GM12892 (cell line): Measurements from ENCODE around the gene LETM1.

ENCODE experiments used
- DNase-seq: peaks from one replicate; pipeline ENCODE4 v3.0.0; 2011; ENCODE audit not compliant: insufficient read length
- FAIRE-seq: peaks from 2 replicates; lab custom pipeline; 2011; peaks lifted over from hg19 to GRCh38; lab: Jason Lieb, UNC
- POLR2A ChIP-seq: IDR thresholded peaks from 2 replicates; pipeline ENCODE4 v1.6.1; 2011; ENCODE audit warnings: low read depth, low read length, control low read depth
- POLR2AphosphoS5 ChIP-seq: IDR thresholded peaks from 2 replicates; pipeline ENCODE4 v1.6.1; 2011; ENCODE audit warnings: low read depth, low read length, control low read depth
- TAF1 ChIP-seq: IDR thresholded peaks from 2 replicates; pipeline ENCODE4 v1.6.1; 2011; ENCODE audit warnings: low read depth, mild to moderate bottlenecking, control low read depth, low read length, borderline replicate concordance

Gene LETM1

DNA sequence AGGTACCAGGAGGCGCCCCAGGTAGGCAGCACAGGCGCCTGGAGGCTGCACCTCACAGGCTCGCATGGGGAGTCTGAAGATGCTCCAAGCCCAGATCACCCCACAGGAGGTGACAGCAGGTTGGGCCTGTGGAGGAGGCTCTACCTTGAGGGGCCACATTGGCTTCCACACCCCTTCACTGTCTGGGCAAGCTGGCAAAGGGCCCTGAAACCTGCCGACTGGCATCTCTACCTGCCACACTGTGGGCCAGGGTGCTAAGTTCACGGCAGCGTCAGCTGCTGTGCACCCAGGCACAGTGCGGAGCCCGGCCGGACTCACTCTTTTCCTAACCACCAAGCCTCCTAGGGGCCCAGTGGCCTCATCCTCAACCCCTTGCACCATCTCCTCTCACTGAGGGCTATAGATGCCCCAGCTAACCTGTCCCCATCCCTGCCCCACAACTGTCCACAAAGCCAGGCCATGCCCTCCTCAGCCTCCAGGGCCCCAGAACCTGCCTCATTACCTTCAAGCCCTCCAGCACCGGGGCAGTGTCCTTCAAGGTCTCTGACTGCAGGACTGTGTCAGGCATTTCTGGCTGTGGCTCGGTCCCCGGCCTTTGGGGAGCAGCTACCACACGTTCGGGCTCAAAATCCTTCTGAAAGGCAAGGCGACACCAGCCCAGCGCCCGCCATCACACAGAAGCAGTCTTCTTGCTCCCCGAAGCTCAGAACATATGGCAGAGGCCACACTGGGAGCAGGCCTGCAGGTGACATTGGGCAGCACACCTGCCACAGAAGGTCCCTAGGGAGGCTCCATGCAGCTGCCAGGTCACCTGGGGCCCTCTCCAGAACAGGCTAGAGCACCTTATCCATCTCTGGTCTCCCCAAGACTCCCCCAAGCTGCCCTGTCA is 34.0 kb downstream of the LETM1 start:
- TF ChIP-seq POLR2A (no peak), TAF1 (no peak), POLR2AphosphoS5 (no peak)
- FAIRE-seq (no peak), DNase-seq (no peak)

DNA sequence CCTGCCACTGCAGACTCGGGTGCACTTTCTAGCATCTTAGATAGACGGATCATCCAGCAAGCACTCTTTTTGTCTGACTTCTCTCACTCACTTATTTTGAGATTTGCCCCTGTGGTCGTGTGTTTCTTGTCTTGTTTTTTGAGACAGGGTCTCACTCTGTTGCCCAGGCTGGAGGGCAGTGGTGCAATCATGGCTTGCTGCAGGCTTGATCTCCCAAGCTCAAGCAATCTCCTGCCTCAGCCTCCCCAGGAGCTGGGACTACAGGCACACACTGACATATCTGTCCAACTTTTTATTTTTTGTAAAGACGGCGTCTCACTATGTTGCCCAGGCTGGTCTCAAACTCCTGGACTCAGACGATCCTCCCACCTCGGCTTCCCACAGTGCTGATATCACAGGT is 36.1 kb downstream of the LETM1 start:
- TF ChIP-seq POLR2AphosphoS5, result no peak
- TF ChIP-seq POLR2A, result no peak
- no peak for TF ChIP-seq TAF1
- DNase-seq, result no peak
- no peak for FAIRE-seq

DNA sequence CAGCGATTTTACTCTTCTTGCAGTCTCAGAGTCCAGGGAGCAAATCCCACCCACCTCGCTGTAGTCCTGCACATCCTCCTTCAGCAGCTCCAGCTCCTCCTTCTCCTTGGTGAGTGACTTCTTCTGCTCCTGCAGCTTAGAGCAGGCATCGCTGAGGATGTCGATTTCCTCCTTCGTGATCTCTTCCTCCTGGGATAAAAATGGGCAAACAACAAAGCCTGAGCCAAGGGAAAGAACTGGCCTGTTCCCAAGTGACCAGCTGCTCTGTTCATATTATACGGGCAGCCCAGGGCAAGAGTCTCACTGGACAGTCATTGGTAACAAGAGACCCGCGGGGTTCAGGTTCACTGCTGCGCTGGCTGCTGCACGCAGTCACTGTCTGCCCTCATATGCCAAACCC is 36.7 kb downstream of the LETM1 start:
- no peak for FAIRE-seq

DNA sequence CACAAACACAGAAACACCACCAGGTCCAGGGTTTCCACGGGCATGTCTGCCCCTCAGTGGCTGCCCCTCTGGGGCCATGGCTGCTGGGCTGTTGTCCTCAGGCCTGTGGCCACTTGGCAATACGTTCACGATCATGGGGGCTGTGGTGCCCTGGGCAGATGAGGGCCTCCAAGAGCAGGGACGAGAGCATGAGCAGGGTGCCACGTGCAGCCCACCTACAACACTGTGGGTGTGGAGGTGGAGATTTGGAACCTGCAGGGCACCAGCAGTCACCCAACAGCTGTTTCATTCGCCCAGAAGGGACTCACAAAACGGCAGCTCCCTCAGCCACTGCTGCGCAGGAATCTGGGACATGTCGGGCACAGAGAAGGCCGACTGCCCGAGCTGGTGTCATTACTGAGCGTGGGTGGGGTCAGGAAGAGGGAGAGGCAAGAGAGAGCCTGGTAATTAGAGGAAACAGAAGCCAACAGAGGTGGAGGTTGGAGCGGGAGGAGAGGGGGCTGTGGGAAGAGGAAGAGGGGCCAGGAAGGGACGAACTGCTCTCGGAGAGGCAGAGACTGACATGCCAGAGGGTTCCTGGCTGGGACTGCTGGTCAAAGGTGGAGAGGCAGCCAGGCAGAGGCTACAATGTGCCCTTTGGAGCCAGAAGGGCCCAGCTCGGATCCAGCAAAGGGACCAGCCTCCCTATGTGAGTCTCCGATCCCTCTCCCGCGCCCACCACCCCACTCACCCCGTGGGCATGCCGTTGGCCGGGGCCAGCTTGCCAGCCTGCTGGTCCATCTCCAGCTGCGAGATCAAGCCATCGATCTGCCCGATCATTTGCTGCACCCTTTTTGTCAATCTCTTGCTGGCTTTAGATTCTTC is 39.7 kb downstream of the LETM1 start:
- DNase-seq, result no peak
- FAIRE-seq, result no peak
- TF ChIP-seq POLR2A (no peak), POLR2AphosphoS5 (no peak), TAF1 (no peak)

More for the DNA sequence above, 36.7 kb downstream of the LETM1 start:
- no peak for TF ChIP-seq POLR2AphosphoS5
- TF ChIP-seq TAF1, result no peak
- TF ChIP-seq POLR2A, result no peak
- DNase-seq, result no peak

DNA sequence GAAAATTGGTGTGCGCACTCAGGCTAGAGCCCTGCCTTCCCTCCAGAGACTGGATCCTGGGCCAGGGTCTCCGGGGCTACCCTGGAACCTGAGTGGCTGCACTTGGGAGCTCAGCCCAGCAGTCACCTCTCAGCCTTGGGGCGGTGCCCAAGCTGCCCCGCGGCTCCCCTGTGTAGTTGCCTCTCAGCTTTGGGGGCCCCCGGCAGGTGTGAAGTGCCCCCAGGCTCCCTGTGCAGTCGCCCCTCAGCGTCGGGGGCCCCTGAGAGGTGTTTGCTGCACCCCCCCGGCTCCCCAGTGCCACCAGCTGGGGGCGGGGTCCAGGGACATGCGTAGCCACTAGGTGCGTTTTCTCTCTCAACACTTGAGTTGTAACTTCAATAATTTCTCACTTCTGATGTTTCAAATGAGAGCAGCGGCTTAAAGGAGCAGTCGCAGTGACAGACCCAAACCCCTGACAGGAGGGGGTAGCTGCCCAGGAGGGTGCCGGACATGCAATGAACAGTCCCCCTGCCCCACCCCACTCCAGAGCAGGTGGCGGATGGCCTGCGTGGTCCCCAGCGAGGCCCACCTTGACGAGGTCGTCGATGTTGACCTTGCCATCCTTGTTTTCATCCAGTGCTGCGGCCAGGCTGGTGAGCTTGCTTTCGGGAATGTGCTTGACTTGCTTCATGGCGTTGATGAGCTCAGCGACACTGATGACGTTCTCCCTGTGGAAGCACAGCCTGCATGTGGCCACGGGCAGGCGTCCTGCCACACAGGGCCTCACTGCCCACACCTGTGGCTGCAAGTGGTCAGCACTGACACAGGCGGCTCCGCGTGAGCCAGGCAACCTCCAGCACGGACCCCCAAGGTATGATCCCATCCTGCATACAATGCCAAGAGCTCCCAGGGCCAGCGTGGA is 40.6 kb downstream of the LETM1 start:
- no peak for TF ChIP-seq POLR2A
- no peak for TF ChIP-seq TAF1
- TF ChIP-seq POLR2AphosphoS5, result no peak
- FAIRE-seq (no peak), DNase-seq (no peak)

DNA sequence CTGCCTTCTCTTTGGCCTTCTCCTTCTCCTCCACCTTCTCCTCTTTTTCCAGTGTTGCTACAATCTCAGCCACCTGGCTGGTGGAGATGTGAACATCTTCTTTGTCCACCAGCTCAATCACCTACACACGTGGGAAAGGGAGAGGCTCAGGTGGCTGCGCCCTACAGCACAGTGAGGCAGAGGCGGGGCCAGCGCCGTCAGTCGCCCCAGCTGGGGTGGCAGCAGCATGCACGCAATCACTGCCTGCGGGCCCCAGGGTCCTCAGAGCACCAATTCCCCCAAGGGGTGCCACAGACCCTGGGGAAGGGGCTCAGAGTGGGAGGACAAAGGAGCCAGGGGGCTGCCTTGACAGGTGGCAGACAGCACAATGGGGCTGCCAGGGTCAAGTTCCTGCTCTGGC is 41.5 kb downstream of the LETM1 start:
- DNase-seq, result no peak
- no peak for TF ChIP-seq POLR2AphosphoS5
- no peak for TF ChIP-seq POLR2A
- TF ChIP-seq TAF1, result no peak
- FAIRE-seq, result no peak

DNA sequence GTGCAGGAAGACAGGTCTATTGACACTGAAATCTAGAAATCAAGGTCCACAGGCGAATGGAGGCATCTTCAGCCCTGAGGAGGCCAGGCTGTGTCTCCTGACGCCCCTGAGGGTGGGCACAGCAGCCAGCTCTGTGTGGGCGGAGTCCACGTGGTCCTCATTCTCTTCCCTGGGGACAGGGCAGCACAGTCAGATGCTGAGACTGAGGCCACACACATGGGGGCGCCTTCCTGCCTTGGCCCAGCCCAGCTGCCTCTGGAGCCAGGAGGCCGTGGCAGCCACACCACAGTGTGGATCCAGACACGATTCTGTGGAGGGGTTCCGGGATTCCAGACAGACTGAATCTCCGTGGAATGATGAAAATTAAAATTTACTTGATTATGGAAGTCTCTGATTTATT is 42.0 kb downstream of the LETM1 start:
- no peak for TF ChIP-seq POLR2A
- TF ChIP-seq TAF1, result no peak
- TF ChIP-seq POLR2AphosphoS5, result no peak
- no peak for FAIRE-seq

DNA sequence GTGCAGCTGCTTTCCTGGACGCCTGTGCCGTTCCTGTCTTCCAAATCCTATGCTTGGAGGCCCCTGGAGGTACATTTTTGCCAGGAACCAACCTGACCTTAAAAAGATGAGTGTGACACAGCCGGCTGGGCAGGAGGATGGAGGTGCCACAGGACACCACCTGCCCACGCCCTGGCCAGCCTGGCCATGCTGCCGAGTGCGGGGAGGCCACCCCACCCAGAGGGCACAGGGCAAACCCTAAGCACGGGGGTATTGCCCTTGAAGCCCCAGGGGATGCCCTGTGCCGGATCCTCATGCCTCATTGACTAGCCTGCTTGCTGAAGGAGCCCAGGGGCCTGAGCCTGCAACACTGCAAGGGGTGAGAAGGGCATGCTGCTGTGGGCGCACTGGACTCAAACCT is 42.7 kb downstream of the LETM1 start:
- TF ChIP-seq TAF1, result no peak
- TF ChIP-seq POLR2AphosphoS5, result no peak
- TF ChIP-seq POLR2A, result no peak
- FAIRE-seq (no peak), DNase-seq (no peak)

More for the DNA sequence above, 42.0 kb downstream of the LETM1 start:
- DNase-seq, result no peak

DNA sequence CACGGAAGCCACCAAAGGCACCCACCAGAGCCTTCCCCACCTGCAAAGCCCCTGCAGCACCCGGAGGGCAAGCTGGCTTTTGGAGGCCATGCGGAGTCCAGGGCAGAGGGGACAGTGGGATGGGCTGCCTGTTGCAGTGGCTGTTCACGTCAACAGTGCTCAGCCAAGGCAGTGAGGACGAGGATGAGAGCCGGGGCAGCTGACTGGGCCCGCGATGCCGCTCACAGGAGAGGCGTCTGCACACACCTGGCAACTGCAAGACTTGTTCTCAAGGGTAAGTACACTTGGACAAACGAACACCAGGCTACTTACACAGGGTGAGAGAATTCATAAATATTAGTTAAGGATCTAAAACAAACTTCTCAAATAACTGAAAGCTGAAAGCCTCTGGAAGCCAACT is 43.2 kb downstream of the LETM1 start:
- DNase-seq (no peak), FAIRE-seq (no peak)
- TF ChIP-seq TAF1, result no peak
- TF ChIP-seq POLR2A, result no peak
- no peak for TF ChIP-seq POLR2AphosphoS5

DNA sequence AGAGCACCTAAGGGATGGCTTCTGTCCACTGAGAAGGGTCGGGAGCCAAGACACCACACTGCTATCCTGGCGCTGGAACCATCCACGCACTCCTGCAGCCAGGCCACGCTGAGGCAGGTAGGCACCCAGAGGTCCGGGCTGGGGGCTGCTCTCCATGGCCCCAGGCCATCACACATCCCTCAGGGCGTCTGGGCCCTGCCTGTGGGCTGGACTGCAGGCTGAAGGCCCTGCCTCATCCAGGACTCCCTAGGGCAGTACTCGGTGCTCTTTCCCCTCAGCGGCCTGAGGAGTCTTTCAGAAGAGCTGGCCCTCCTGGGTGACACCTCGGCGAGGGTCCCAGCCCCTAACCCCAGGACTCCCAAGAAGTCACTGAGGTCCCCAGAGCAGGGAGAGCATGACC is 45.2 kb downstream of the LETM1 start:
- no peak for FAIRE-seq
- no peak for TF ChIP-seq POLR2AphosphoS5
- no peak for TF ChIP-seq POLR2A
- TF ChIP-seq TAF1, result no peak
- DNase-seq, result no peak
